GM23248 (cell line): ENCODE measurements around the gene PPOX. TPM values are rescaled to one million over a fixed set of nuclear protein-coding genes. Genes with fewer than 3 reads are reported as not detected.
A peak's percentile ranks its signal among the peaks of the same experiment; 100 is the strongest.

ENCODE experiments used
- DNase-seq: peaks from one replicate; pipeline ENCODE4 v3.0.0-alpha.2; 2015
- H2AFZ ChIP-seq: fragments of 200-600 bp; sonication (generic); 2 replicates; pipeline ENCODE4 v1.6.1; 2016; ENCODE audit warnings: antibody characterized with exemption
- H3F3A ChIP-seq: fragments of 200-600 bp; sonication (generic); 2 replicates; pipeline ENCODE4 v1.6.1; 2016; ENCODE audit warnings: mild to moderate bottlenecking, antibody characterized with exemption, mixed run types; ENCODE audit not compliant: insufficient read depth
- H3K27ac ChIP-seq: fragments of 200-600 bp; sonication (generic); 2 replicates; pipeline ENCODE4 v1.5.1; 2016; ENCODE audit warnings: mild to moderate bottlenecking
- H3K27me3 ChIP-seq: fragments of 200-600 bp; sonication (generic); replicated peaks from 2 replicates; pipeline ENCODE4 v1.6.1; 2016; ENCODE audit warnings: mild to moderate bottlenecking; ENCODE audit not compliant: insufficient read depth
- H3K36me3 ChIP-seq: fragments of 200-600 bp; sonication (generic); 2 replicates; pipeline ENCODE4 v1.6.1; 2016; ENCODE audit warnings: low read depth, mild to moderate bottlenecking
- H3K4me1 ChIP-seq: fragments of 200-600 bp; sonication (generic); 2 replicates; pipeline ENCODE4 v1.6.1; 2016; ENCODE audit warnings: mild to moderate bottlenecking; ENCODE audit not compliant: insufficient read depth
- H3K4me2 ChIP-seq: fragments of 200-600 bp; sonication (generic); one replicate; pipeline ENCODE4 v1.6.1; 2016; ENCODE audit warnings: mild to moderate bottlenecking; ENCODE audit not compliant: unreplicated experiment
- H3K4me3 ChIP-seq: fragments of 200-600 bp; sonication (generic); 2 replicates; pipeline ENCODE4 v1.5.1; 2016; ENCODE audit warnings: mild to moderate bottlenecking
- H3K79me2 ChIP-seq: fragments of 200-600 bp; sonication (generic); 2 replicates; pipeline ENCODE4 v1.6.1; 2016; ENCODE audit warnings: mild to moderate bottlenecking; ENCODE audit not compliant: insufficient read depth
- H3K9ac ChIP-seq: fragments of 200-600 bp; sonication (generic); 2 replicates; pipeline ENCODE4 v1.6.1; 2016; ENCODE audit warnings: mild to moderate bottlenecking
- H3K9me2 ChIP-seq: fragments of 200-600 bp; sonication (generic); 2 replicates; pipeline ENCODE4 v1.6.1; 2016; ENCODE audit warnings: mixed run types, mild to moderate bottlenecking, moderate library complexity; ENCODE audit not compliant: insufficient read depth
- H3K9me3 ChIP-seq: fragments of 200-600 bp; sonication (generic); one replicate; pipeline ENCODE4 v1.6.1; 2017; ENCODE audit warnings: low read depth
- H4K20me1 ChIP-seq: fragments of 200-600 bp; sonication (generic); 2 replicates; pipeline ENCODE4 v1.6.0; 2016; ENCODE audit not compliant: insufficient read depth
- EZH2 ChIP-seq: fragments of 200-600 bp; sonication (generic); IDR thresholded peaks from 2 replicates; pipeline ENCODE4 v1.6.1; 2018; ENCODE audit warnings: antibody characterized with exemption, mild to moderate bottlenecking; ENCODE audit not compliant: insufficient read depth, poor library complexity, severe bottlenecking
- EZH2phosphoT487 ChIP-seq: fragments of 200-600 bp; sonication (generic); IDR thresholded peaks from 2 replicates; pipeline ENCODE4 v1.6.1; 2018; ENCODE audit warnings: antibody characterized with exemption, moderate library complexity, mild to moderate bottlenecking, low read depth; ENCODE audit not compliant: insufficient read depth
- WGBS, 2 experiments: methylation state at CpG; one replicate each; pipeline ENCODE4 v1.1.6; 2015 to 2017; ENCODE audit warnings: low lambda C conversion rate in 2 of 2, low coverage in 1 of 2; ENCODE audit errors: missing lambda C conversion rate in 2 of 2; 5-methylcytosine and 5-hydroxymethylcytosine counted together
- in situ Hi-C: fragments of 300-500 bp; cut with MboI; formaldehyde crosslinking; loops from 2 replicates; pipeline ENCODE4 v1.15.0; 2020
- polyA plus RNA-seq: library from polyadenylated mRNA; unstranded; fragments of >200 nt; fragmentation: Nextera tagmentation; extraction: Ambion mirVana; gene quantifications from 2 replicates; pipeline ENCODE4 v1.2.1, GENCODE V29; 2016
- total RNA-seq: library from RNA; depleted of rRNA; stranded (reverse); fragments of >200 nt; shearing (Covaris generic); gene quantifications from 2 replicates; pipeline ENCODE4 v1.2.3, GENCODE V29; 2014

The PPOX gene
- total and polyA plus RNA-seq, 2 experiments from 2014 or later, result 18.8 to 21.5 TPM

GRCh38 chr1:161176468-161177111 lies 10.4 kb downstream of the PPOX start:
- Histone ChIP-seq H3K9me2 (no peaks in the 10 kb centered on the region), H2AFZ (peak overlapping the region; percentile 74), H3K36me3 (peaks cover 10% of the 10 kb centered on the region), H3K4me1 (peaks cover 22% of the 10 kb centered on the region), H3K27me3 (no peaks in the 10 kb centered on the region), H3K9me3 (no peaks in the 10 kb centered on the region), H3K9ac (peak overlapping the region; percentile 97), H3K79me2 (peaks cover 19% of the 10 kb centered on the region), H4K20me1 (no peaks in the 10 kb centered on the region), H3K27ac (0 out of 2 replicates have a peak overlapping the region, but pooled peaks have one; percentile 39), H3K4me2 (peak overlapping the region; percentile 90), H3F3A (peaks cover 29% of the 10 kb centered on the region), H3K4me3 (peak overlapping the region; percentile 98)
- DNase-seq, result peak; percentile 29
- 22 to 23% methylated on average over 16 to 17 of the region's 17 CpGs for WGBS, 2 experiments
- TF ChIP-seq EZH2phosphoT487, result no peak
- TF ChIP-seq EZH2, result no peak
- in situ Hi-C loops, result no loop called here

- in situ Hi-C loops, result no loop called here
- H3K27ac ChIP-seq, result peak within 1 kb of the TSS; percentile 39
Observed at GRCh38 chr1:161177112-161177935, 11.1 kb downstream of the PPOX start, which contains the start of gene B4GALT3. Gene B4GALT3, minus strand, starts transcription at chr1:161177507. Its CDS starts 1,447 bp downstream, at chr1:161176060.

GRCh38 chr1:161177936-161178244 lies 11.7 kb downstream of the PPOX start:
- Histone ChIP-seq H3K9ac (peak overlapping the region; percentile 97), H3K4me2 (peak overlapping the region; percentile 90), H3F3A (peaks cover 26% of the 10 kb centered on the region), H3K9me3 (no peaks in the 10 kb centered on the region), H3K79me2 (peaks cover 17% of the 10 kb centered on the region), H4K20me1 (no peaks in the 10 kb centered on the region), H3K27me3 (no peaks in the 10 kb centered on the region), H3K27ac (peak overlapping the region; percentile 39), H3K4me1 (peaks cover 22% of the 10 kb centered on the region), H3K36me3 (no peaks in the 10 kb centered on the region), H3K9me2 (no peaks in the 10 kb centered on the region), H2AFZ (peak overlapping the region; percentile 74), H3K4me3 (peak overlapping the region; percentile 98)
- in situ Hi-C loops, result no loop called here
- no peak for DNase-seq
- WGBS, 2 experiments, result 46 to 54% methylated on average over 9 of the region's 9 CpGs
- TF ChIP-seq EZH2 (no peak), EZH2phosphoT487 (no peak)

More at GRCh38 chr1:161177112-161177935, 11.1 kb downstream of the PPOX start, which contains the start of gene B4GALT3:
- Histone ChIP-seq H3K9ac (peak within 1 kb of the TSS; percentile 97), H3F3A (peaks cover 25% of the 10 kb centered on the region), H3K9me3 (no peaks in the 10 kb centered on the region), H3K4me2 (peak within 1 kb of the TSS; percentile 90), H3K27me3 (no peaks in the 10 kb centered on the region), H3K4me3 (peak within 1 kb of the TSS; percentile 98), H3K36me3 (peaks cover 4% of the 10 kb centered on the region; the same call in 1 of the 2 replicates), H3K4me1 (peaks cover 22% of the 10 kb centered on the region), H2AFZ (peak within 1 kb of the TSS; percentile 74), H4K20me1 (no peaks in the 10 kb centered on the region), H3K79me2 (peaks cover 17% of the 10 kb centered on the region), H3K9me2 (no peaks in the 10 kb centered on the region)
- WGBS, 2 experiments, result 5 to 7% methylated on average over 31 to 50 of the region's 50 CpGs
- DNase-seq, result peak; percentile 90
- TF ChIP-seq EZH2phosphoT487 (no peak), EZH2 (no peak)

GRCh38 chr1:161179698-161180097 lies 13.5 kb downstream of the PPOX start:
- Histone ChIP-seq H3K9me2 (no peaks in the 10 kb centered on the region), H3K4me1 (peaks cover 15% of the 10 kb centered on the region), H3K4me3 (no peak overlapping the region), H3K27me3 (no peaks in the 10 kb centered on the region), H4K20me1 (no peaks in the 10 kb centered on the region), H3K27ac (no peak overlapping the region), H3K9me3 (no peaks in the 10 kb centered on the region), H3K36me3 (no peaks in the 10 kb centered on the region), H2AFZ (no peak overlapping the region), H3K79me2 (peaks cover 17% of the 10 kb centered on the region), H3K9ac (no peak overlapping the region), H3K4me2 (no peak overlapping the region), H3F3A (peaks cover 21% of the 10 kb centered on the region; the same call in 1 of the 2 replicates)
- no peak for TF ChIP-seq EZH2phosphoT487
- TF ChIP-seq EZH2, result no peak
- in situ Hi-C loops, result no loop called here
- 85 to 94% methylated on average over 3 of the region's 3 CpGs for WGBS, 2 experiments
- DNase-seq, result no peak
